Activated CD8-positive, alpha-beta memory T cell treated with anti-CD3 and anti-CD28 coated beads for 48 hours (primary cell): ENCODE measurements around the gene DIPK2B.

ENCODE experiments used
- DNase-seq, 3 experiments: peaks; one replicate each; pipeline ENCODE4 v3.0.0-alpha.2; 2020; ENCODE audit warnings: low read depth in 2 of 3, low spot score in 2 of 3

DIPK2B gene

DNA sequence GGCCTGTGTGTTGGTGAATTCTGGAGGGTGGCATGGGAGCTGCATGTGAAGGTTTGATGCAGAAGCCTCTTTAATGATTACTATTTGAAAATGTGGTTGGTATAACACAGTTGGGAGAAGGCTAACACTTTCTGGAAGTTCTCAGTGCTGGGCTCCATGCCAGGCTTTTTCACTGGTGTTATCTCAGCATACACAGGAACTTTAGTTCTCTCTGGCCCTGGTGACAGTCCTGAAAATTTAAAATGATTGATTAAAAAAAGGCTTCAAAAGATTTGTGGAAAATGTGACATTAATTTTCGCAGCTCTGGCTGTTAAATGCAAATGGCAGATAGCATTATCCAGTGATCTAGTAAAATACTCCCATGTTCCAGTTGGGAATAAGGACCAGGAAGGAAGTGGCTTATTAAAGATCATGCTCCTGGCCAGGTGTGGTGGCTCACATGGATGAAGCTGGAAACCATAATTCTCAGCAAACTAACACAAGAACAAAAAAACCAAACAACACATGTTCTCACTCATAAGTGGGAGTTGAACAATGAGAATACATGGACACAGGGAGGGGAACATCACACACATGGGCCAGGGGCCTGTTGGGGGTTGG lies 36.6 kb downstream of the DIPK2B start:
- DNase-seq: no peak

GRCh38 chrX:45157647-45158046 lies 43.0 kb downstream of the DIPK2B start:
- no peak for DNase-seq

GRCh38 chrX:45154462-45154861 lies 46.2 kb downstream of the DIPK2B start:
- DNase-seq: no peak

- no peak for DNase-seq
Observed at GRCh38 chrX:45154033-45154360, 46.7 kb downstream of the DIPK2B start.
